ENCODE data around the gene SPATA7.
"Not testable (repeated sequence)": the region's sequence is repeated elsewhere in the genome, so short reads cannot be mapped to it uniquely, and the experiment has no call there.

SPATA7 gene

DNA sequence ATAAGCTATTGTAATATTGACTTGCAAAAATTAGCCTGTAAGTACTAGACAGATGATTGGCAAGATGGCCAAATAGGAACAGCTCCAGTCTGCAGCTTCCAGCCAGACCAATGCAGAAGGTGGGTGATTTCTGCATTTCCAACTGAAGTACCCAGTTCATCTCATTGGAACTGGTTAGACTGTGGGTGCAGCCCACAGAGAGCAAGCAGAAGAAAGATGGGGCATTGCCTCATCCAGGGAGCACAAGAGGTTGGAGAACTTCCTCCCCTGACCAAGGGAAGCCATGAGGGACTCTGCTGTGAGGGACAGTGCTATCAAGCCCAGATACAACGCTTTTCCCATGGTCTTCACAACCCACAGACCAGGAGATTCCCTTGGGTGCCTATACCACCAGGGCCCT lies 16.0 kb upstream of the SPATA7 start:
- Histone ChIP-seq H3K27me3 (ENCODE audit: control insufficient read depth, insufficient read depth, low read length) (no peaks in the 10 kb centered on the region), H3K9ac (ENCODE audit: low read length) (no peak overlapping the region), H3K4me3 (ENCODE audit: low read length) (no peak overlapping the region), H3K9me3 (ENCODE audit: control insufficient read depth, low read length) (no peaks in the 10 kb centered on the region), H3K4me1 (ENCODE audit: control insufficient read depth, insufficient read depth, low read length) (no peaks in the 10 kb centered on the region), H3K36me3 (ENCODE audit: control insufficient read depth, insufficient read depth, low read length) (no peaks in the 10 kb centered on the region)

DNA sequence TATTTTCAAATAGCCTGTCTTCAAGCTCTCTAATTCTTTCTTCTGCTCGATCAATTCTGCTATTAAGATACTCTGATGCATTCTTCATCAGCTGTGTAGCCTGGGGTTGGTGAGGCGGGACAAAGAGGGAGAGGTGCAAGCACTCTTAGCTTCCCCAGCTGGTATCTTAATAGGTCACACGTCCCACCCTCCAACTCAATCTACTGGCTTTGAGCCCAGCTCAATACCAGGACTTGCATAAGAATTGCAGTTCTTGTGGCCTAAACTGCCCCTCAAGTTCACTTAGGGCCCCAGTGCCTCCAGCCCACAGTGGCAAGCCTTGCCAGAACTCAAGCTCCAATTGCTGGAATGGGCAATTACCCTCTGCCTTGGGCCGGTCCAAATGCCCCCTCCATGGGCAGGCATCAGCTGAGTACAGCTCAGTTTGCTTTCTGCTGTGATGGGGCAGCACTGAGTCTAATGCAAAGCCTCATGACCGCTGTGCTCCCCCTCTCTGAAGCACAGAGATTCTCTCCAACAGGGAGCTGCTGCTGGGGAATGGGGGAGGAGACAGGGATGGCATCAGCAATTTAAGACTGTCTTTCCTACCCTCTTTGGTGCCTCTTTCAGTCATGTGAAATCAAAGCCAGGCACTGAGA lies 5.6 kb upstream of the SPATA7 start:
- Histone ChIP-seq H3K4me1 (ENCODE audit: control insufficient read depth, insufficient read depth, low read length) (no peaks in the 10 kb centered on the region), H3K9ac (ENCODE audit: low read length) (no peak overlapping the region)

DNA sequence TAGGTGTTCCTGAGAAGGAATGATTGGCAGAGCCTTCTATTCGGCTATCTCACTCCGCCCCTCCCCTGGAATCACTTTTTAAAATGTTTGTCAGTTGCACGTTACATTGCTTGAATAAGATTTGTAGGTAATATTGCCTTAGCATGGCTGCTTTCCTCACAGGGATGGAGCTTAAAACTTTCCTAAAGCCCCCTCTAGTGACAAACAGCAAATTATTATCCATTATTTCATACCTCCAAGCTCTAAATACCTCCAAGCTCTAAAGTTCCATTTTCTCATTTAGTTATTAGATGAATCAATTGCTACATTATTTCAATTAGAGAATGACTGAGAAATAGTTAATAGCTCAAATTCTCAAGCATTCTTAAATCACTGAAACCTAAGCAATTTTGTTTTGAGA lies 5.1 kb upstream of the SPATA7 start:
- Histone ChIP-seq H3K4me3 (ENCODE audit: low read length) (no peak overlapping the region), H3K9ac (ENCODE audit: low read length) (no peak overlapping the region), H3K36me3 (ENCODE audit: control insufficient read depth, insufficient read depth, low read length) (no peaks in the 10 kb centered on the region), H3K27me3 (ENCODE audit: control insufficient read depth, insufficient read depth, low read length) (no peaks in the 10 kb centered on the region), H3K9me3 (ENCODE audit: control insufficient read depth, low read length) (no peaks in the 10 kb centered on the region), H3K4me1 (ENCODE audit: control insufficient read depth, insufficient read depth, low read length) (no peaks in the 10 kb centered on the region)

More for the DNA sequence above, 5.6 kb upstream of the SPATA7 start:
- Histone ChIP-seq H3K27me3 (ENCODE audit: control insufficient read depth, insufficient read depth, low read length) (no peaks in the 10 kb centered on the region), H3K9me3 (ENCODE audit: control insufficient read depth, low read length) (no peaks in the 10 kb centered on the region), H3K4me3 (ENCODE audit: low read length) (no peak overlapping the region), H3K36me3 (ENCODE audit: control insufficient read depth, insufficient read depth, low read length) (no peaks in the 10 kb centered on the region)

DNA sequence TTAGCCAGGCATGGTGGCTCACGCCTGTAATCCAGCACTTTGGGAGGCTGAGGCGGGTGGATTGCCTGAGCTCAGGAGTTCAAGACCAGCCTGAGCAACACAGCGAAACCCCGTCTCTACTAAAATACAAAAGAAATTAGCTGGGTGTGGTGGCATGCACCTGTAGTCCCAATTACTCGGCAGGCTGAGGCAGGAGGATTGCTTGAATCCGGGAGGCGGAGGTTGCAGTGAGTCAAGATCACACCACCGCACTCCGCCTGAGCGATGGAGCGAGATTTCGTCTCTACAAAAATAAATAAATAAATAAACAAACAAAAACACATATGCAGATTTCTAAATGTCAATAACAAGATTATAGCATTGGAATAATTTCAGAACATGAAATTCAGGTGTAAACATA lies 3.8 kb upstream of the SPATA7 start:
- H3K4me1 ChIP-seq (ENCODE audit: control insufficient read depth, insufficient read depth, low read length); H3K9ac ChIP-seq (ENCODE audit: low read length); H3K4me3 ChIP-seq (ENCODE audit: low read length); H3K36me3 ChIP-seq (ENCODE audit: control insufficient read depth, insufficient read depth, low read length); H3K27me3 ChIP-seq (ENCODE audit: control insufficient read depth, insufficient read depth, low read length); H3K9me3 ChIP-seq (ENCODE audit: control insufficient read depth, low read length): not testable (repeated sequence)

DNA sequence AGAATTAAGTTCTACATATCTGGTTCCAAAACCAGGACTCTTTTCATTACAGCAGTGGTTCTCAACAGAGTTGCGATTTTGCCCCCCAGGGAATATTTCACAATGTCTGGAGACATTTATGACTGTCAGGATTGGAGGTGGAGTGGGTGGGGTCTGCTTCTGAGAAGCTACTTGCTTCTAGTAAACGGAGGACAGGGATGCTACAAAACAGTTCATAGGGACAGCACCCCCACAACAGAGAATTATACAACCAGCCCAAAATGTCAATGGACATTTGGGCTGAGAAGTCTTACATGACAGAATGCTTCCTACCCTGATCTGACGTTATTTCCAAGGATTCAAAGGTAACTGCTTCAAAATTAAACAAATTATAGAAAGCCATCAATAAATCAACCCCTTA lies 739 bp upstream of the SPATA7 start:
- H3K4me3 ChIP-seq (ENCODE audit: low read length) = peak overlapping the region; percentile 97
- H3K9ac ChIP-seq (ENCODE audit: low read length) = peak overlapping the region; percentile 90
- no peaks in the 10 kb centered on the region for H3K4me1 ChIP-seq (ENCODE audit: control insufficient read depth, insufficient read depth, low read length)
- no peaks in the 10 kb centered on the region for H3K9me3 ChIP-seq (ENCODE audit: control insufficient read depth, low read length)
- H3K36me3 ChIP-seq (ENCODE audit: control insufficient read depth, insufficient read depth, low read length) = no peaks in the 10 kb centered on the region
- no peaks in the 10 kb centered on the region for H3K27me3 ChIP-seq (ENCODE audit: control insufficient read depth, insufficient read depth, low read length)

DNA sequence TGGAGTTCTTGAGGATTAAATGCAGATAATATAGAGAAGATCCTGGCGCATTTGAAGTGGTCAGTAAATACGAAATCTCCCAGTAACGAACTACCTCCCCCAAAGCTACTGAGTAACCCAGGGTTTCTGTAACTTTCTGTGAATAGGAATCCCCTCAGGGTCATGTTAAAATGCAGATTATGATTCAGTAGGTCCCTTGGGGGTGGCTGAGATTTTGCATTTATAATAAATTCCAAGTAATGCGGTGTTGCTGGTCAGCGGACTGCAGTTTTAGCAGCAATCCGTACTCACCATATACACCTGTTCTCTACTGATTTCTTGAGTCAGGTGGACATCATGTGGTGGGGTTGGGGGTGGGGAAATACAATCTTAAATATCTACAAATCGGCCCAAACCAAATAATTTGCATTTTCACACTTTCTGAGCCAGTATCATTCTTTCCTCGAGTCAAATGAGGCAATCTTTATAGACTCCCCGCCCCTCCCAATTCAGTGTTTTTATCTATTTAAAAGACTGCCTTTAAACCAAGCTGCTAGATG lies 868 bp downstream of the SPATA7 start:
- Histone ChIP-seq H3K27me3 (ENCODE audit: control insufficient read depth, insufficient read depth, low read length) (no peaks in the 10 kb centered on the region), H3K9me3 (ENCODE audit: control insufficient read depth, low read length) (no peaks in the 10 kb centered on the region), H3K4me1 (ENCODE audit: control insufficient read depth, insufficient read depth, low read length) (no peaks in the 10 kb centered on the region), H3K9ac (ENCODE audit: low read length) (peak overlapping the region; percentile 90), H3K36me3 (ENCODE audit: control insufficient read depth, insufficient read depth, low read length) (no peaks in the 10 kb centered on the region), H3K4me3 (ENCODE audit: low read length) (peak overlapping the region; percentile 97)

DNA sequence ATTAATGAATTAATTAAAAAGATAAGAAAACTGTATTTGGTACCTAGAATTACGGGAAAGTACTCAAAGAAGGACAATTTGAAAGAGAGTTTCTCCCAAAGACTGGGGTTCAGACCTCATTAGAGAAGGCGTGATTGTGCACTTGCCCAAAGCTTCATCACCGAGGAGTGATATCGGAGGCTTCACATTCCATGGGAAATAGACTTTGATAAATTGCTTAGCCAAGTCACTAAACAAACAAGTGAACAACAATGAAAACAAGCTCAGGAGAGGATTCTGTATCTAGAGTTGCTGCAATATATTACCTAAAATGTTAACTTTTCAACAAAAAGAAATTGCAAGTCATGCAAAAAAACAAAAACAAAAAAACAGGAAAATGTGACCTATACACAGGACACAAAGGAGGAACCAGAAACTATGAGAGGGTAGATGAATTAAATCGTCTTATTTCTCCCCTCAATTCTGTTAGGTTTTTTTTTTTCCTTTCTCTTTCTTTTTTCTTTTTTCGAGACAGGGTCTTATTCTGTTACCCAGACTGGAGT lies 3.4 kb downstream of the SPATA7 start:
- no peaks in the 10 kb centered on the region for H3K9me3 ChIP-seq (ENCODE audit: control insufficient read depth, low read length)

DNA sequence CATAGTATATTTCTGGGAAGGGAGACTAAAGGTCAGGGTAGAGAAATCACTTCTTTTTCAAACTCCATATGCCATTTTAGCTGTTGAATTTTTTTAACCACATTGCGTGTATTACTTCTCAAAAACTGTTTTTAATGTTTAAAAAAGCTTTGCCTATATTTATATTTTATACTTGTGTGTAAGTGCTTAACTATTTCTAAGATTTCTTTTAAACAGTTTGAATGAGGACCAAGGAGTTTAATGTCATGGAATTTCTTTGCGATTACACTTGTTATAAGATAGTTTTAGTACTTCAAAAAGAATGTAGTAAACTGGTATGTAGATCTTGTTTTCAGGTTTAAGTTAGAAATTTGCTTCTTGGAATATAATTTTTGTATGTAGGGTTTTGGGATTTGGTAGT lies 7.2 kb downstream of the SPATA7 start:
- Histone ChIP-seq H3K36me3 (ENCODE audit: control insufficient read depth, insufficient read depth, low read length) (peaks cover 7% of the 10 kb centered on the region), H3K27me3 (ENCODE audit: control insufficient read depth, insufficient read depth, low read length) (no peaks in the 10 kb centered on the region), H3K9ac (ENCODE audit: low read length) (no peak overlapping the region), H3K4me1 (ENCODE audit: control insufficient read depth, insufficient read depth, low read length) (no peaks in the 10 kb centered on the region), H3K4me3 (ENCODE audit: low read length) (no peak overlapping the region), H3K9me3 (ENCODE audit: control insufficient read depth, low read length) (no peaks in the 10 kb centered on the region)

More for the DNA sequence above, 3.4 kb downstream of the SPATA7 start:
- H3K27me3 ChIP-seq (ENCODE audit: control insufficient read depth, insufficient read depth, low read length) = no peaks in the 10 kb centered on the region
- no peaks in the 10 kb centered on the region for H3K36me3 ChIP-seq (ENCODE audit: control insufficient read depth, insufficient read depth, low read length)
- H3K9ac ChIP-seq (ENCODE audit: low read length) = no peak overlapping the region
- no peak overlapping the region for H3K4me3 ChIP-seq (ENCODE audit: low read length)
- H3K4me1 ChIP-seq (ENCODE audit: control insufficient read depth, insufficient read depth, low read length) = no peaks in the 10 kb centered on the region

DNA sequence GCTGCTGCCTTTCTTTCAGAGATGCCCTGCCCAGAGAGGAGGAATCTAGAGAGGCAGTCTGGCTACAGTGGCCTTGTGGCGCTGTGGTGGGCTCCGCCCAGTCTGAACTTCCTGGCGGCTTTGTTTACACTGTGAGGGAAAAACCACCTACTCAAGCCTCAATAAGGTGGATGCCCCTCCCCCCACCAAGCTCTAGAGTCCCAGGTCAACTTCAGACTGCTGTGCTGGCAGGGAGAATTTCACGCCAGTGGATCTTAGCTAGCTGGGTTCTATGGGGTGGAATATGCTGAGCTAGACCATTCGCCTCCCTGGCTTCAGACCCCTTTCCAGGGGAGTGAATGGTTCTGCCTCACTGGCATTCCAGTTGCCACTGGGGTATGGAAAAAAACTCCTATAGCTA lies 25.6 kb downstream of the SPATA7 start:
- Histone ChIP-seq H3K9me3 (ENCODE audit: control insufficient read depth, low read length) (no peaks in the 10 kb centered on the region), H3K27me3 (ENCODE audit: control insufficient read depth, insufficient read depth, low read length) (no peaks in the 10 kb centered on the region), H3K4me1 (ENCODE audit: control insufficient read depth, insufficient read depth, low read length) (no peaks in the 10 kb centered on the region), H3K9ac (ENCODE audit: low read length) (no peak overlapping the region), H3K36me3 (ENCODE audit: control insufficient read depth, insufficient read depth, low read length) (no peaks in the 10 kb centered on the region), H3K4me3 (ENCODE audit: low read length) (no peak overlapping the region)

DNA sequence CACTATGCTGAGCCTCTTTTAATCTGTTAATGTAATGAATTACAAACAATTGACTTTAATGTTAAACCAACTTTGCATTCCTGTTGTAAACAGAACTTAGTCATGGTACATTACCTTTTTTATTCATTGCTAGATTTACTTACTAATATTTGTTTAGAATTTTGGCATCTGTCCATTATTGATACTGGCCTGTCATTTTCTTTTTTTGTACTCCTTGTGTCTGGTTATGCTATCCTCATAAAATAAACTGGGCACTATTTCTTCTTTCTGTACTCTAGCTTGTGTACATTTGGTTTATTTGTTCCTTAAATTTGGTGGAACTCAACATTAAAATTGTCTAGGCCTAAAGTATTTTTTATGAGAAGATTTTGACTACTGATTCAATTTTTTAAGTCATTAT lies 32.1 kb downstream of the SPATA7 start:
- Histone ChIP-seq H3K4me1 (ENCODE audit: control insufficient read depth, insufficient read depth, low read length) (peaks cover 7% of the 10 kb centered on the region), H3K4me3 (ENCODE audit: low read length) (no peak overlapping the region), H3K9me3 (ENCODE audit: control insufficient read depth, low read length) (peaks cover 8% of the 10 kb centered on the region), H3K36me3 (ENCODE audit: control insufficient read depth, insufficient read depth, low read length) (no peaks in the 10 kb centered on the region), H3K9ac (ENCODE audit: low read length) (no peak overlapping the region), H3K27me3 (ENCODE audit: control insufficient read depth, insufficient read depth, low read length) (no peaks in the 10 kb centered on the region)

DNA sequence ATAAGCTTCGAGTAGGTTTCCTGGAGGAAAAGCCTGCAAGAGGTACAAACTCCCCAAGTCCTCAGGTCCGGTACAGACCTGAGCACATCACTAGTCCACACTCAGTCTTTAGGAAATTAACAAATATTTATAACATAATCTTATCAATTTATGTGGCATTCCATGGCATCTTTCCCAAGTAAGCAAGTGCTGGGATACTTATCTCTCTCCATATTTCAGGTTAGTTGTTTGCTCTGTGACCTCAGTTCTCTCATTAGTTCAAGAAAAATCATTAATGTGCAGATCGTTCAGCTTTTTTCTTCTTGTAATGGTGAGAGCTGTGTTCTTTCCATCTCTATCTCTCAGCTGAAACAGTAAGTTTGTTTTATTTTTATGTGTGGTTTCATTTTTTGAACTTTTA lies 34.7 kb downstream of the SPATA7 start:
- Histone ChIP-seq H3K36me3 (ENCODE audit: control insufficient read depth, insufficient read depth, low read length) (no peaks in the 10 kb centered on the region), H3K9ac (ENCODE audit: low read length) (no peak overlapping the region), H3K4me1 (ENCODE audit: control insufficient read depth, insufficient read depth, low read length) (peaks cover 7% of the 10 kb centered on the region), H3K27me3 (ENCODE audit: control insufficient read depth, insufficient read depth, low read length) (no peaks in the 10 kb centered on the region), H3K4me3 (ENCODE audit: low read length) (no peak overlapping the region), H3K9me3 (ENCODE audit: control insufficient read depth, low read length) (peaks cover 8% of the 10 kb centered on the region)

DNA sequence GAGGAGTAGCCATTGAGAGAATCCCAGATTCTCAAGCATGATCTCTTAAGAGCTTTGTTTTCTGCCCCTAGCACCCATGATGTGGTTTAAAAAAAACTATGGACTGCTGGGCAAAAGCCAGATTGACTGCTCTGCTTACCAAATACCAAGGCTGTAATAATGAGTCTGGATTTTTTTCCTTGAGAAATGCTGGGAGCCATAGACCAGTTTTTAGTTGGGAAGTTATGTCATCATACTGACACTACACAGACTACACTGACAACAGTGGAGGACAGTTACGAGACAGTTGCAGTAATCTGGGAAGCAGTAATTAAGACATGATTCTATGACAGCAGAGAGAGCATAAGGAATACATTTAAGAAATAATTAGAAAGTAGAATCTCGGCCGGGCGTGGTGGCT lies 35.8 kb downstream of the SPATA7 start:
- Histone ChIP-seq H3K9me3 (ENCODE audit: control insufficient read depth, low read length) (peaks cover 8% of the 10 kb centered on the region), H3K36me3 (ENCODE audit: control insufficient read depth, insufficient read depth, low read length) (no peaks in the 10 kb centered on the region), H3K9ac (ENCODE audit: low read length) (no peak overlapping the region), H3K4me1 (ENCODE audit: control insufficient read depth, insufficient read depth, low read length) (peaks cover 7% of the 10 kb centered on the region), H3K4me3 (ENCODE audit: low read length) (no peak overlapping the region), H3K27me3 (ENCODE audit: control insufficient read depth, insufficient read depth, low read length) (no peaks in the 10 kb centered on the region)
